ENCODE results near the gene MPP2.

Gene MPP2

GRCh38 chr17:43907425-43907981 is at the start of gene MPP2:
Gene MPP2 (minus strand): TSS chr17:43907536. CDS start chr17:43904460, 3,076 bp downstream.
- DNase-seq (ENCODE audit: insufficient read length, low spot score) = peak; percentile 73
- TF ChIP-seq, protein P1, sequence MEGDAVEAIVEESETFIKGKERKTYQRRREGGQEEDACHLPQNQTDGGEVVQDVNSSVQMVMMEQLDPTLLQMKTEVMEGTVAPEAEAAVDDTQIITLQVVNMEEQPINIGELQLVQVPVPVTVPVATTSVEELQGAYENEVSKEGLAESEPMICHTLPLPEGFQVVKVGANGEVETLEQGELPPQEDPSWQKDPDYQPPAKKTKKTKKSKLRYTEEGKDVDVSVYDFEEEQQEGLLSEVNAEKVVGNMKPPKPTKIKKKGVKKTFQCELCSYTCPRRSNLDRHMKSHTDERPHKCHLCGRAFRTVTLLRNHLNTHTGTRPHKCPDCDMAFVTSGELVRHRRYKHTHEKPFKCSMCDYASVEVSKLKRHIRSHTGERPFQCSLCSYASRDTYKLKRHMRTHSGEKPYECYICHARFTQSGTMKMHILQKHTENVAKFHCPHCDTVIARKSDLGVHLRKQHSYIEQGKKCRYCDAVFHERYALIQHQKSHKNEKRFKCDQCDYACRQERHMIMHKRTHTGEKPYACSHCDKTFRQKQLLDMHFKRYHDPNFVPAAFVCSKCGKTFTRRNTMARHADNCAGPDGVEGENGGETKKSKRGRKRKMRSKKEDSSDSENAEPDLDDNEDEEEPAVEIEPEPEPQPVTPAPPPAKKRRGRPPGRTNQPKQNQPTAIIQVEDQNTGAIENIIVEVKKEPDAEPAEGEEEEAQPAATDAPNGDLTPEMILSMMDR (IDR thresholded peaks at IDR 0.05; ENCODE audit: insufficient read depth, missing control alignments) = no peak
- no peak for FAIRE-seq

- DNase-seq (ENCODE audit: insufficient read length, low spot score) (no peak), FAIRE-seq (no peak)
- TF ChIP-seq, protein P1 (IDR thresholded peaks at IDR 0.05; ENCODE audit: insufficient read depth, missing control alignments) = no peak
These were observed 48.9 kb upstream of the MPP2 start for GRCh38 chr17:43956222-43956621.

GRCh38 chr17:43953746-43954145 is 46.4 kb upstream of the MPP2 start, which contains the start of gene PYY:
Gene PYY (minus strand): TSS chr17:43953940. CDS start chr17:43953483, 457 bp downstream.
- no peak for DNase-seq (ENCODE audit: insufficient read length, low spot score)
- TF ChIP-seq, protein P1 (IDR thresholded peaks at IDR 0.05; ENCODE audit: insufficient read depth, missing control alignments) = no peak
- no peak for FAIRE-seq

DNA sequence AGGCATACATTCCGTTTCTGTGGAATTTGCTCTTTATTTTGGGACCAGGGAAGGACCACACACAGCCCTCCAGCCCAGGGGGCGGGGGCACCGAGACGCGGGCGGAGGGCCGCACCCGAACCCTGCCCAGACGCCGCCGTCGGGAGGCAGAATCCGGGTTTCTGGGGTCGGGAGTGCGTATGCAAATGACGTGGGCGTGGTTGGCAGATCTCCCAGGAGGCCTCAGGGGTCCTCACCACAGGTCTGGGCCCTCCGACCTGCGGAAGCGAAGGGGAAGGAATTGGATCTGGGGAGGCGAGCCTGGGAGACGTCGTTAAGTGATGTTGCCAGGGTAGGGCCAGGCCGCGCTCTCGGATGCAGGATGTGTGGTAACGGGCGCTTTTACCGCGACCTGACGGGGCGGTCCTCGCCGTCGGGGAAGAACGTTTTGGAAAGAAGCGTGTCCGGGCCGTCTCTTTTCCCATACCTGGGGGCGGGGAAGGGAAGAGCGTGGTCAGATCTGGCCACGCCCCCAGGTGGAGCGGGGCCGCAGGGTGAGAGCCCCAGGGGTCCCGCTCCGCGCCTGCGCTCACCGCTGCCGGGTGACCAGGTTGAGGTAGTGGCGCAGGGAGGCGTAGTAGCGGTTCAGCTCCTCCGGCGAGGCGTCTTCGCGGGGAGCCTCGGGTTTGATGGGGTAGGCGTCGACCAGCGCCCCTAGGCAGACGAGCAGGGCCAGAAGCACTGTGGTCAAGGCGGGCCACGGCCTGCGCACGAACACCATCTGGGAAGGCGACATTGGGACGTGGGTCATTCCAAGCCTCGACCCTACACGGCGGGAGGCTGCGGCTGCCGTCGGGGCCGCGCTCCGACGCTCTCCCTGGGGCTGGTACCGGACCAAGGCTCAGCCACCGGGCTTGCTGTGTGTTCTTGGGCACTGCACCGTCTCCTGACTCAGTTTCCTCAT is 45.7 kb upstream of the MPP2 start:
- FAIRE-seq (no peak), DNase-seq (ENCODE audit: insufficient read length, low spot score) (no peak)
- TF ChIP-seq, protein P1 (IDR thresholded peaks at IDR 0.05; ENCODE audit: insufficient read depth, missing control alignments) = no peak

DNA sequence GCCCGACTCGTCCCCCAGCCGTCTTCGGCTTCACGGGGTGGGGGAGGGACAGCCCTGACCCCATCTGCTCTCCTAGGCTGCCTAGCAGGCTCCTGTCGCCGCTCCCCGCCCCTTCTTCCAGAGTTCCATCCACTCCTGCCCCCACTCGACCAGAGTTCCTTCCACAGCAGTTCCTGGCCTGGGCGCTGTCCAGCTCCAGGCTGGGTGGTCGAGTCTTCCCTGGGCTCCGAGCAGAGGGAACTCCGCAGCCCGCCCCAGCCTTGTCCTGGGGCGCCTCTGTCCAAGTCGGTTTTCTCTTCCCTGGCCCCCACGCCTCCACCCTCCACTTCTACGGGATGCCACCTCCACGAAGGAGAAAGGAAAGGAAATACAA is 45.0 kb upstream of the MPP2 start:
- TF ChIP-seq, protein P1 (IDR thresholded peaks at IDR 0.05; ENCODE audit: insufficient read depth, missing control alignments) = no peak
- DNase-seq (ENCODE audit: insufficient read length, low spot score) (no peak), FAIRE-seq (no peak)

DNA sequence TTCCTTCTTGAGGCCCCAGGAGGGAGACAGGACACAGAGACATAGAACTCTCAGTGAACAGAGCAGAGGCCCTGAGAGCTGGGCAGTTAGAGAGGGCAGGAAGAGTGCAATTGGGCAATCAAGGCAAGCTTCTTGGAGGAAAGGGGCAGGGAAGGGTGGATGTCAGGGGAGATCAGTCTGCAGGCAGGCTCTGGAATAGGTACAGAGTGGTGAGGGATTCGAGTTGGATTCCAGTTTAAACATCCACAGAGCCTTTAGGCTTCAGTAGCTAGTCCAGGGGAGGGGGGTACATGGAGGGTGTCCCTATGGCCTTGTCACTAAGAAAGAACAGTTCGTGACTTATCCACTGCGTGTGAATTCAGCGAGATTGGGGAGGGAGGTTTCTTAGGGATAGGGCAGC is 44.4 kb upstream of the MPP2 start:
- TF ChIP-seq, protein P1 (IDR thresholded peaks at IDR 0.05; ENCODE audit: insufficient read depth, missing control alignments) = no peak
- FAIRE-seq (no peak), DNase-seq (ENCODE audit: insufficient read length, low spot score) (no peak)

DNA sequence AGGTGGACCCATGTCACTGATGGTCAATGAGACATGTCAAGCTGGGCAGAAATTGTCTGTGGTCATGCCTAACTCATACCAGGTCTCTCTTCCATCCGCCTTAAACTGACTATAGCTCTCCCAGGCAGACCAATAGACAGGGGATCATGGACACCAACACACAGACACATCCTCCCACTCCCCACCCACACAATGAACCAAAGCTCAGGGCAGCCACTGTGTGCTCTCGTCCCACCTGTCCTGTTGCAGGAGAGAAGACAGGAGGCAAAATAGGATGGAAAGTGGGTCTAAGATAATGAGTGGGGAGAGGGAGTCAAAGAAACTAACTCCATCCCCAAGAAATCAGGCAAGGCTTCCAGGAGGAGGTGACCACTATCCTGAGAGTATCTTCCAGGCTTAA is 43.2 kb upstream of the MPP2 start:
- no peak for DNase-seq (ENCODE audit: insufficient read length, low spot score)
- TF ChIP-seq, protein P1 (IDR thresholded peaks at IDR 0.05; ENCODE audit: insufficient read depth, missing control alignments) = no peak
- FAIRE-seq = no peak

All from D721Med (cell line).